SIG-M5 treated with dmso at 0.1 percent for 504 hours (cell line): Measurements from ENCODE around the gene EXOC2.

Source experiments
- DNase-seq: peaks from one replicate; lab custom pipeline; 2025; ENCODE audit not compliant: unreplicated experiment; lab: John Stamatoyannopoulos, UW

Gene EXOC2

DNA sequence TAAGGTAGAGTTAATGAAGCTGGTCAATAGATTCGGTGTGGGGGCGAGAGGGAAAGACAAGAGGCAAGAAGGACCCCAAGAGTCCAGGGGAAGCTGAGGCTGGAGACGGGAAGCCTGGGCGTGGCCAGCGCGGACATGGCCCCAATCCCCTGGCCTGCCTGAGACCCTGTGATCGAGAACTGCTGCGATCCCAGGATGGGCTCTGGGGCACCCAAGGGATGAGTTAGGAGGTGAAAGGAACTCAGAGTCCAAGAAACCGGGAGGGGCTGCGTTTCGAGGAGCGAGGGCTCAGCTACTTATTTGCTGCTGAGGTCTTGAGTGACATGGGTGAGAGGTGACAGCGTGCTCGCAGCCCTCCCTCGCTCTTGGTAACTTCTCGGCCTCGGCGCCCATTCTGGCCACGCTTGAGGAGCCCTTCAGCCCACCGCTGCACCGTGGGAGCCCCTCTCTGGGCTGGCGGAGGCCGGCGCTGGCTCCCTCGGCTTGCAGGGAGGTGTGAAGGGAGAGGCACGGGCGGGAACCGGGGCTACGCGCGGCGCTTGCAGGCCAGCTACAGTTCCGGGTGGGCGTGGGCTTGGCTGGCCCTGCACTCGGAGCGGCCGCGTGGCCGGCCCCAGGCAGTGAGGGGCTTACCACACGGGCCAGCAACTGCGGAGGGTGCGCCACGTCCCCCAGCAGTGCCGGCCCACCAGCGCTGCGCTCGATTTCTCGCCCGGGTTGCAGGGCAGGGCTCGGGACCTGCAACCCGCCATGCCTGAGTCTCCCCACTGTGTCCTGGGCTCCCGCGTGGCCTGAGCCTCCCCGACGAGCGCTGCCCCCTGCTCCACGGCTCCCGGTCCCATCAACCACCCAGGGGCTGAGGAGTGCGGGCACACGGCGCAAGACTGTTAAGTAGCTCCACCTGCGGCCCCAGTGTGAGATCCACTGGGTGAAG is 243.2 kb downstream of the EXOC2 start:
- no peak for DNase-seq

DNA sequence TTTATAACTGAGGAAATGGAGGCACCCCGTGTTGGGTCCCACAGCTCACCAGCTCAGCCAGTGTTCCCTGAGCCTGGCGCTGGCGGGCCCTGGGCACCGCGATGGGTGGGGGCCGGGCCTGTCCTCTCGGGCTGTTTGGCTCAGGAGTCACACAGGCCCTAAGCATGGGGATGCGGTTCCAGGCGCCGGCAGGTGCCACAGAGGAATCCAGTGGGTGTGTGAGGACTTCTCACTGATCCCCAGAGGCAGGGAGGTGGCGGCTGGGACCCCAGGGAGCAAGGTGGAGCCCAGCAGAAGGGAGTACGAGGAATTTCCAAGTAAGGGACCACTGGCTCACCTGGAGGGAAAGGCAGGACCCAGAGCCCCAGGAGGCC is 243.9 kb downstream of the EXOC2 start:
- DNase-seq: no peak

DNA sequence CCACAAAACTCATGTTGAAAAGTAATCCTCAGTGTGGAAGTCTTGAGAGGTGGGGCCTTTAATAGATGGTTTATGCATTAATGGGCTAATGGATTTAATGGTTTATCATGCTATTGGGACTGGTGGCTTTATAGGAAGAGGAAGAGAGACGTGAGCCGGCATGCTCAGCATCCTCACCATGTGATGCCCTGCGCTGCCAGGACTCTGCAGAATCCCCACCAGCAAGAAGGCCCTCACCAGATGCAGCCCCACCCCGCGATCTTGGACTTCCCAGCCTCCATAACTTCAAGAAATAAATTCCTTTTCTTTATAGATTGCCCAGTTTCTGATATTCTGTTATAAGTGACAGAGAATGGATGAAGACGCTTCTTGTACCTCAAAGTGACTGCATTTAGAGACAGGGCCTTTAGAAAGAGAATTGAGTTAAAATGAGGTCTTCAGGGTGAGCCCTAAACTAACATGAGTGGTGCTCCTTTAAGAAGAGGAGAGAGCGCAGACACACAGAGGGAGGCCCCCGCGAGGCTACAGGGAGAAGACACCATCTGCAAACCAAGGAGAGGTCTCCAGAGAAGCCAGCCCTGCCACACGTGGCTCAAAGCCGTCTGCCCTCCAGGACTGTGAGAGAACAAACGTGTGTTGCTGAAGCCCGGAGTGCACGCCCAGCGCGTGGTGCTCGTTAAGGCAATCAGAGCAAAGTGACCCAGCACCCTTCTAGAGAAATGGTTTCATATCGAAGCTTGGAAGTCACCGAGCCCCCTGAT is 244.5 kb downstream of the EXOC2 start:
- no peak for DNase-seq

DNA sequence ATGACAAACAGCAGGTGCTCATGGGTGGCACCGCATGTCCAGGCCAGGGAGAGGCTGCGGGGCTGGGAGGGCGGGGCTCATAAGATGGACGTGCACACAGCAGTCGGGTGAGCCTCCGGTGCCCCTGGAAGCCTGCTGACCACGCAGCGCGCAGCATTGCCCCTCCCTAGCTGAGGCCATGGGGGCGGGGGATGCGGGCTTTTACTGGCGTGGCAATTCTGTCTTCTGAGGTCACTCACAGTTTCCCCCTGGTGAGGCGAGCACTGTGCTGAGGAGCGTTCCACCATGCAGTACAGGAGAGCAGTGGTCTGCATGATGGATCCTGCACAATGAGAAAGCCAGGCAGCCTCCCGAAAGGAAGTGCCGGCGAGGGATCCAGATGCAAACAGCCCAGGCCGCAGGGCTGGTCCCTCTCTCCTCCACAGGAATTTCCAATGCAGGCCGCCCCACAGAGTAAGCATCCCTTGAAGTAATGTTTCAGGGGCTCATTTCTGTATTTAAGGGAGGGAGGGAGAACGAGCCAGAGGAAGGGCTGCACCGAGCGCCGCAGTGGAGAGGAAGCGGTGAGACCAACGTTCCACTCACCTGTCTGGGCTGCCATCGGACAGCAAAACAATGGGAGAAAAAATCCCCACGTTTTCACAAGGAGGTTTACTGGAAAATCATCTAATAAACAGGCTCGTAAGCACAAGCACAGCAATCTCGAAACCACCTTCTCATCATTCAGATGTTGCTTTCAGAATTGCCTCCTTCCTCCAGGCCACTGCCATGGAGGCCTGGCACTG is 245.4 kb downstream of the EXOC2 start:
- DNase-seq: no peak

DNA sequence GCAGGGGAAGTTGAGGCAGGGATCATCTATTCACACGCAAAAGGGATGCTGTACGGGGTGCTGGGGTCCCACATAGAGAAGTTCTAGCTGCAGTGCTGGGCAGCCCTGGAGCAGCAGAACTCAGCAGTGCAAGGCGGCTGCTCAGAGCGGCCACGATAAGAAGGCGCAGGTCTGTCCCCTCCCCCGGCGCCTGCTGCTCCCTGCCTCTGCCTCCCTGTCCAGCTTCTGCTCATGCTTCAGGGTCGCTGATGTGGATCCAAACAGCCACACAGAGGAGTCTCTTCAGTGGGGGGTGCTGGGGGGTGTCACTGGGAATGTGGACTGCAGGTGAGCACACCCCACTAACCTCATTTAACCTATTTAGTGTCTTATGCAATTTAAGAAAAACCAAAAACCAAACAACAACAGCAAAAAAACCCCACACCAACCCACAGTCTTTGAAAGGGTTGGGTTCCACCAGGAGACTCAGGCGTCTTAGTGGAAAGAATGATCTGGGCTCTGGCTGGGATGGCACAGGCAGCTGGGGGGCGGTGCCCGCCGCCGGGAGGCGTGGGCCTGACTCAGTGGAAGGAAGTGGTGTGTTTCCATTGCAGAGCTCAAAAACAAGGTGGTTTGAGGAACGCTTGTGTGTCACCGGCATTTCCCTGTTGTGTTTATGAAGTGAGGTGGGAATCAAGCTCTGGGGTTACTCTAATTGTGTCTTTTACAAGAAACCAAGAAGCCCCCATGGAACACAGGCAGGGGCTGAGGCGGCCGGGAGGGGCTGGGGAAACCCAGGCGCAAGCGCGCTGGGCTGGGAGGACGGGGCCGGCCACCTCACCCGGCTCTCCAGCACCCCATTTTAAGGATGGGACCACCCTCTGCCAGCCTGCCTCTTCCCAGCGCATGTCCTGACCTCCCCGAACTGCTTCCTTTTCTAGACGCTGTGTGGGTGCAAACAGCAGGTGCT is 246.2 kb downstream of the EXOC2 start:
- DNase-seq: no peak

DNA sequence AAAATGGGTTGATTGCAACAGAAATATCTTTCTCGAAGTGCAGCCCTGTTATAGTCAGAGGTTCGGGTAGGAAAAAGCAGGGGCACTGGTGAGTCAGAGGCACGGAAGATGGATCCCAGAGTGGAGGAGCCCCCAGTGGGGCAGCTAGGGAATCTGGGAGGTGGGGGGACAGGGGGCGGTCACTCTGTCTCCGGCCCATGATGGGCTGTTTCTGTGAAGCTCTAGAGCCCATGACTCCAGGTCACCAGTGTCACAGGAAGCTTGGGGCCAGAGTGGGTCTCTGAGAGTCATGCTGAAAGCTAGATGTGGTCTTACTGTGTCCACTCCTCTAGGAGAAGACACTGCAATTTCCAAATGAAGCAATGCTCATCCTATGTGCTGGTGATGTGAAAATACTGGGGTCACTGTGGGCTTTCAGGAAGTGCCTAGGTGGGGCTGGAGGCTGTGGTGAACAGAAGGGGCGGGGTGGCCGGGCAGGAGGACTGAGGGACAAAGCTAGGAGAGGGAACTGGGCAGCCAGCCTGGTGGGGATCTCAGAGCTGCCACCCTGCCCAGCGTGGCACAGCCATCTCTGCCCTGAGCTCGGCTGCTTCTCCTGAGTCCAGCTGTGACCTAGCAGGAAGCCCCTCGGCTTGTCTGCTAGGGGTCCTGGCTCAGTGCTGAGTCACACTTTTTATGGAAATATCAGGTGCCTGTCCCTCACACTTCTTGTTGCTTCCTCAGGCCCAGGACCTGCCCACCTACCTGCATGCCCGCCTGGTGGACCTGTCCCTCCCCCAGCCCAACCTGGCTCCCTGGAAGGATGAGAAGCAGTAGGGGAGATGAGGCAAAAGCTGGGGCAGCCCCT is 247.1 kb downstream of the EXOC2 start:
- DNase-seq: no peak

DNA sequence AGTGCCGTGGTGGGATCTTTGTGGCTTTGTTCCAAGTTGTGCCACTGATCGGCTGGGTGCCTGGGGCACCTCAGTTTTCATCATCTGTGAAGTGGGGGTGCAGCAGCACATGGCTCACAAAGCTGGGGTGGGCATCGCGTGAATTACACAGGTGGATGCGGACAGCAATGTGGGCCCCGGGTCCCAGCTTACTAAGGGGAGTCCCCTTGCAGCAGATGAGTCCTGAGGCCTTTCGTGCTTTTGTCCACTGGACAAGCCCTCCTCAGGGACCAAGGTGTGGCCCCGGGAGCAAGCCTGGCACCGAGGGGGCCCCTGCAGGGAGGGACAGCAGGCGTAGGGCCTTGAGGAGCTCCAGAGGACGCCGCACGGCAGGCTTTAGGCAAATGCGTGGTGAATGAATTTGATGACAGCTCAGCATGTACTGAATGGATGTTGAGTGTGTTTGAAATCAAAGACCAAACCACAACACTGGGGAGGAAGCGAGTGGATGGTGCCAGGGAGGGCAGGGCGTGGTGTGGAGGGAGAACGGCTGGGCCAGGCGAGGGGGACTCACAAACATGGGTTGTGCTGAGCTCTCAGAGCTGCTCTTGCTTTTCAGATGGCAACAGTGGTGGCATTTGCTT is 248.2 kb downstream of the EXOC2 start:
- no peak for DNase-seq

DNA sequence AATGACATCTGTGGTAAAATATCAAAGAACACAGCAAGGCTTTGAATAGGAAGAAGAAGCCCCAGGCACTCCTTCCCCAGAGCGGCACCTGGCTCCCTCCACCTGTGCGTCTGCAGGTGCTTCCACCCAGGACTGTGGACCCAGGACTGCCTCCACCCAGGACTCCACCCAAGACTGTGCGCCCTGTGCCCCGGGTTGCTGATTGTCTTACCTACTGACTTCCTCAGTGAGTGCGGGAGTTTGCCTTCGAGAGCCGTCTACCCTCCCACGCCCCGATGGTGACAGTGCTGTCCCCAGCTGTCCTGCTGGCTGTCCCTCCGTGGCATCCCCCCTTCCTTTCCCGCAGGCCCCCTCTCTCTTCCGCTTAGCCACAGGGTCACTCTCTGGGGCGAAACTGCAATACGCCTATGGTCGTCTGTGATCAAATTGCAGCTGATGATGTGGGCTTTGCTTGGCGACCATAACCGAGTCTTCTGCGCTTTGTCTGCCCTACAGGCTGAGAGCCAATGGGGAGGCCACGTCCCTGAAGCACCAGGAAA is 249.2 kb downstream of the EXOC2 start:
- DNase-seq: no peak

DNA sequence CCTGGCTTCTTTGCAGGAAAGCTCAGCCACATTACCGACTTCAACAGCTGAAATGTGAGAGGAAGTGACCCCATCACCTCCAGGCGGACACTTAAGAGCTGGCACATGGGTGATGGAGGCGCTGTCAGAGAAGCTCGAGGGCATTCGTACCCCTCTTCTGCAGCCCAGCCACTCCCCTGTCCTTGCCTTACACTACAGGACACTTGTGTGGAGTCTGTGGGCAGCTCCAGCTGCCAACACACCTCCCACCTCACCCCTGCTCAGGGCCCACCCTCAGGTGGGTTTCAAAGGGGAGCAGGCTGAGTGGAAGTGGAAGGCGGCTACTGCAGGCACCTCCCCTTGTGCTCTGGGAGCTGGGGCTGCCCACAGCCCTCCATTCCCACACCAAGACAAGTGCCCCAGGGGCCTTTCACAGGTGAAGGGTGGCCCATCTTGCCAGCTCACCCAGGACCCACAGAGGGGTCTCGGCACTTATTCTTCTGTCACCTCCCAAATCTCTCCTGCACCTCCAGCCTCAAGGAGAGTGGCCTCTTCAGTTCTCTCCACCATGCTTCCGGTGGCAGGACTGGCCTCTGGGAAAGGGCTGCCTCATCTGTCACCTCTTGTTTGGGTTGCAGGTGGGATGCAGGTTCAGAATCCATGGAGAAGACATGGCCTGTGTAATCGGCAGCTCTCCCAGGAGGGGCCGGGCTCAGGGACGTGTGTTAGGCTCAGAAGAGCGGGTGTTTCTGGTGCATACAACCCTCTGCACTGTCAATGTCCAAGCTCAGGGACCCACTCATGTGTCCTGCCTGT is 251.6 kb downstream of the EXOC2 start:
- DNase-seq: no peak

DNA sequence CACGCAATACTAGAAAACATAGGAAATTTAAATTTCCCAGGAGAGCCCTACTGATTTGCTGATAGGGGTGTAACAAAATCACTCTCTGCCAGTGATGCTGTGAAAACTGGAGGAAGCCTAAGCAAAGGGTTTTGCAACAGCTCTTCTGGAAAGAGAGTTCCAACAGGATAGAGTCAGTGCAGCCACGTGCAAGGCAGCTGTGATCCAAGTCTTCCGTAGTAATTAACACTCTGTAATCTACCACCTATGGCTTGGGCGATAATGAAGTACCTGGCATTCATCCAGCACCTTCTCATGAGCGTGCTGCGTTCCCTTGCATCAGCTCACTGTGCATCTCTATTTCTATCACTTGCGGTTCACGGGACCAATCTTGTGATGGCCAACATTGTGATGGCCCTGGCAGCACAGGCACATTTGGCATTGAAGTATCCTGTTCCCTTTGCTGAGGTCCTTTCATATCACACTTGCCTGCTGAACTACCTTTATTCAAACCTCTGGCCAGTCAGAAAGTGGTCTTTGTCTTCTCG is 253.2 kb downstream of the EXOC2 start:
- no peak for DNase-seq

DNA sequence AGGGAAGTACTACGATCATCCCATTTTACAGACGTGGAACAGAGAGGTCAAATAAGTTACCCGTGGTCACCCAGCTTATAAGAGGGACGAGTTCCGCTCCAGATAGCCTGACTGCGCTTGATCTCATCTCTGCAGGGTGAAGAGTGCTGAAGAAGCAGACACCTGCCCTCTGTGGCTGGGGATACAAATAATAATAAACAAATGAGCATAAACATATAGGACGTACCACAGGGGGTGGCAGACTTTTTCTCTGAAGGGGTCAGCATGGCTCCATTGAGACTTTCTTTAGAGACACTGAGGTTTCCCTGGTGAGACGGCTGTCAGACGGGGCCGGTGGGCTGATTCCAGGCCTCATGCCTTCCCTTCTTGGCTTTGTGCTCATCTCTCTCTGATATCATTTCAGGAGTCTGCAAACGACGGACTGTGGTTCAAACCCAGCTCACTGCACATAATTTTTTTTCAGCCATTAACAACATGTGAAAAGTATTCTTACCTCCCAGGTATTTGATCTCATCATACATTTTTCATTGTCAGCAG is 254.2 kb downstream of the EXOC2 start:
- no peak for DNase-seq

DNA sequence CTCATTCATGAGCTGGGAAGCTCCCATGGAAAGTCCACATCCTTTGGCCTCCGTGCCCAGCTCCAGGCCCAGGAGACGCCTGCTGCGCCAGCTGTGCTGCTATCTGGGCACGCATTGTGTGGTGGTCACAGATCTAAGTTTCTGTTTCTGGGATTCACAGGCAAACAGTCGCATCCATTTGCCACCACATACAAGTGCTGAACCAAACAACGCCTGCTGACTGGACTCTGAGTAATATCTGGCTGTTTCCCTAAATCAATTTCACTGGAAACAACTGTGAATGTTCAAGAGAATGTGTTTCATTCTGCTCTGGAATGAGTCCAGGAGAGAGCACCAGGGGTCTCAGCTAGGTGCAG is 255.9 kb downstream of the EXOC2 start:
- no peak for DNase-seq

DNA sequence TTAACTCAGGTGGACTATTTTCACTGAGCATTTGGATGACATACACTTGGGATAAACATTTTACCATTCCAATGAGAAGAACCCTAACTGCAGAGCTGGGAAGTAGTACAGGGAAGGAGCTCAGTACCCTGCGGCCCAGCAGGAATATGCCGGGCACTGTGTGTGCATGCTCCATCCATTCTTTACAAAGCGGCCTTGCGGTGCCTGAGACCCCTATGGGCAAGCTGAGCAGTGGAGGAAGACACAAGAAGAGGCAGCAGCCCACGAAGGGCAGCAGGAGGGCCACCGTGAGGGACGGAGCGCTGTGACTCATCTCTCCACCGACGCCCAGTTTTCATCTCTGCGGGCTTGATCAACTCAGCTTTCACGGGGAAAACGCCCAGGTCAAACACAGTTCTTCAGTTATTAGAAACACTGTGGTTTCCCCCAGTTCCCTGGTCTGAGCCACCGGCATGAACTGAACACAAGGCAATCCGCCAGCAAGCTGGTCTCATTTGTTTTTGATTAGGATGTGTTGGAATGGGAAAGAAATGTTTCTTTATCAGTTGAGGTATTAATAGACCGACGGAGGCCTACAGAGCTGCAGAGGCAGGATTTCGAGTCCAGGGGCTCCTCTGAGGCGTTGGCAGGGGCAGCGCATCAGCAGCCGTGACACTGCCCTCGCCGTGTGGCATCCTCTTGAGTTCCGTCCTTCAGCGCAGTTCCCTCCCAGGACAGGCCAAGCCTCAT is 256.5 kb downstream of the EXOC2 start:
- DNase-seq: no peak

DNA sequence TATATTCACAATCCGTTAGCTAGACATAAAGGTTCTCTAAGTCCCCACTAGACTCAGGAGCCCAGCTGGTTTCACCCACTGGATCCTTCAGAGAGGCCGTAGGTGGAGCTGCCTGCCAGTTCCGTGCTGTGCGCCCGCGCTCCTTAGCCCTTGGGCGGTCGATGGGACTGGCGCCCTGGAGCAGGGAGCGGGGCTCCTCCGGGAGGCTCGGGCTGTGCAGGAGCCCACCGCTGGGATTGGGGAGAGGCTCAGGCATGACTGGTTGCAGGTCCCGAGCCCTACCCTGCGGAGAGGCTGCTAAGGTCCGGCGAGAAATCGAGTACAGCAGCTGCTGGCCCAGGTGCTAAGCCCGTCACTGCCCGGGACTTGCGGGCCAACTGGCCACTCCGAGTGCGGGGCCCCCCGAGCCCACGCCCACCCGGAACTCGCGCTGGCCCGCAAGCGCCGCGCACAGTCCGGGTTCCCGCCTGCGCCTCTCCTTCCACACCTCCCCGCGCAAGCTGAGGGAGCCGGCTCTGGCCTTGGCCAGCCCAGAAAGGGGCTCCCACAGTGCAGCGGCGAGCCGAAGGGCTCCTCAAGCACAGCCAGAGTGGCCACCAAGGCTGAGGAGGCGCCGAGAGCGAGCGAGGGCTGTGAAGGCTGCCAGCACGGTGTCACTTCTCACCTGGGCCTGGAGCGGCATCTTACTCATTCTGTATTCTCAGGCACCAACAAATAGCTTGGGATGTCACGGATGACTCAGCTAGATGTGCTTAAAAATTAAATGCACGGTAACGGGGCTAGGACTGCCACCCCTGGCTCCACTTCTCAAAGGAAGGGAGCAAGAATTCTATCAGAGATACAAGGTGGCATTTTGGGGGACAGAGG is 257.3 kb downstream of the EXOC2 start:
- DNase-seq: no peak
